ENCODE results near the gene TGFB2.
A peak's percentile ranks its signal among the peaks of the same experiment; 100 is the strongest.

The TGFB2 gene

DNA sequence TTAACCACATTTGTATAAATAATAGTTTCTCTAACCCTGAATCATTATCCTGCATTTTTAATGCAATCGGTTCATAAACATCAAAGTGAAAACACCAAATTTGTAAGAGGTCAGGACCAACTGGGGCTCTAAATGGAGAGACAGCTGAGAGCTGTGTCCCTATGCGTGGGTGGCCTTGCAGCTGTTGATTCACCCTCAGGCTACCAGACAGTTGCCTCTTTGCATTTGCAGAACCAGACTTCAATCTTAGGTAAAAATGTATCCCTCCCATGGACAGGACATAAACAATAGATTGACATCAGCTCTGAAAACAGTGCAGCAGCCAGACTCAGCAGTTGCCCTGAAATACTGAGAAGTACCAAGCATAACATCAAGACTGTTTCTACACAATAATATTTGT is 8.8 kb upstream of the TGFB2 start:
- TF ChIP-seq ZFX (IDR thresholded peaks at IDR 0.05) (no peak), CTCF (conservative IDR thresholded peaks at IDR 0.05) (no peak)
- no peak overlapping the region for H3K27ac ChIP-seq

DNA sequence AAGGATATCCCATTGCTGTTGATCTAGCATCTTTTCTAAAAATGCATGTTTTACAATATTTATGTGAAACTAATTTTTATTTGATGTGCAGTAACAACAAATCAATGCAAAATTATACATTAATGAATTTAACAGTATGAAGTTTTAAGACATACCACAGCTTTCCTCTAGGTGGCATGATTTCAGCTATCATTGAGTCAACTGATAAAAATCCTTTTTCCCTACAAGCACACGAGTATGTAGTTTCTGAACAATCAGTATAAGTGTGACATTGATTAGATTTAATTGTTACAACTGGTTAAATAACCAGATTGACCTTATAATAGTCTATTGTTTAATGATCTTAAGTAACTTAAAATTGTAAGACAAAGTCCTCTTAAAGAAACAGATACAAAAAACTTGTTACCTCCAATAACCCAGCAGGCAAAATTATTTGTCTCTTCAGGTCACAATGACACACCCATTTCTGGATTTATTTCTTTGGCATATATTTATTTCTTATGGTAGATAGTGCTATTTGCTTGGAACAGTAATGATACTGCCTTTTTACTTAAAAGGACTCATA is 5.8 kb upstream of the TGFB2 start:
- H3K27ac ChIP-seq = no peak overlapping the region
- TF ChIP-seq ZFX (IDR thresholded peaks at IDR 0.05) = no peak
- peak; percentile 87 for TF ChIP-seq CTCF (conservative IDR thresholded peaks at IDR 0.05)

DNA sequence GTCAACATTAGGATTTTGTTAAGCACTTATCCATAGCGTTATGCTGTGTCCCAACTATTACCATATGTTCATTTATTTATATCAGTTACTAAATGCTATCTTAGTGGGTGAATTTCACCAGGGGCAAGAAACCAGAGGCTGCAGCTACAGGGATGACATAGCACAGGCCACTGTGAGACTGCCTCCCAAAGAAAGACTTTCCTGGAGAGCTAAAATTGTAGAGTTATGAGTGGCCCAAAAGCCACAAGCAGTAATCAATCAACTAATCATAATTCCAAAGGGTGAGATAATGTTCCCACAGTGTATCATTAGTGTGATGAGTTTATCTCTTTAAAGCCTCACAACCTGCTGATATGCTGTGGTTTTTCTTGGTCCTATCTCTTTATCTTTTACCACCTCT is 3.8 kb upstream of the TGFB2 start:
- H3K27ac ChIP-seq = no peak overlapping the region
- no peak for TF ChIP-seq CTCF (conservative IDR thresholded peaks at IDR 0.05)
- TF ChIP-seq ZFX (IDR thresholded peaks at IDR 0.05) = no peak

- no peak overlapping the region for H3K27ac ChIP-seq
- no peak for TF ChIP-seq CTCF (conservative IDR thresholded peaks at IDR 0.05)
- TF ChIP-seq ZFX (IDR thresholded peaks at IDR 0.05) = no peak
These were observed 3.0 kb upstream of the TGFB2 start for GRCh38 chr1:218342091-218342490.

DNA sequence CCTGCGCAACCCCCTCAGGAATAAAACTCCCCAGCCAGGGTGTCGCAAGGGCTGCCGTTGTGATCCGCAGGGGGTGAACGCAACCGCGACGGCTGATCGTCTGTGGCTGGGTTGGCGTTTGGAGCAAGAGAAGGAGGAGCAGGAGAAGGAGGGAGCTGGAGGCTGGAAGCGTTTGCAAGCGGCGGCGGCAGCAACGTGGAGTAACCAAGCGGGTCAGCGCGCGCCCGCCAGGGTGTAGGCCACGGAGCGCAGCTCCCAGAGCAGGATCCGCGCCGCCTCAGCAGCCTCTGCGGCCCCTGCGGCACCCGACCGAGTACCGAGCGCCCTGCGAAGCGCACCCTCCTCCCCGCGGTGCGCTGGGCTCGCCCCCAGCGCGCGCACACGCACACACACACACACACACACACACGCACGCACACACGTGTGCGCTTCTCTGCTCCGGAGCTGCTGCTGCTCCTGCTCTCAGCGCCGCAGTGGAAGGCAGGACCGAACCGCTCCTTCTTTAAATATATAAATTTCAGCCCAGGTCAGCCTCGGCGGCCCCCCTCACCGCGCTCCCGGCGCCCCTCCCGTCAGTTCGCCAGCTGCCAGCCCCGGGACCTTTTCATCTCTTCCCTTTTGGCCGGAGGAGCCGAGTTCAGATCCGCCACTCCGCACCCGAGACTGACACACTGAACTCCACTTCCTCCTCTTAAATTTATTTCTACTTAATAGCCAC is 696 bp downstream of the TGFB2 start:
- peak overlapping the region; percentile 58 for H3K27ac ChIP-seq
- TF ChIP-seq ZFX (IDR thresholded peaks at IDR 0.05) = peak; percentile 35; the same call in 1 of the 2 replicates
- no peak for TF ChIP-seq CTCF (conservative IDR thresholded peaks at IDR 0.05)

- no peak overlapping the region; the same call in 1 of the 2 replicates for H3K27ac ChIP-seq
These were observed 1.5 kb downstream of the TGFB2 start for GRCh38 chr1:218346391-218347204.

More at GRCh38 chr1:218346391-218347204, 1.5 kb downstream of the TGFB2 start:
- TF ChIP-seq CTCF (conservative IDR thresholded peaks at IDR 0.05) (no peak), ZFX (IDR thresholded peaks at IDR 0.05) (no peak)
